GM18502 (cell line): ENCODE results near the gene ADCK1.
"Not testable (repeated sequence)": the region's sequence is repeated elsewhere in the genome, so short reads cannot be mapped to it uniquely, and the experiment has no call there.

Experiments
- ATAC-seq: cut with Tn5 transposase; IDR thresholded peaks from one replicate; pipeline ENCODE4 v1.9.1; 2021; ENCODE audit warnings: mild to moderate bottlenecking; ENCODE audit not compliant: unreplicated experiment, poor library complexity

ADCK1 gene

GRCh38 chr14:77862154-77862786, 62.4 kb downstream of the ADCK1 start:
- peak; percentile 79 for ATAC-seq

- ATAC-seq: no peak
Measured at GRCh38 chr14:77864085-77864484, 64.2 kb downstream of the ADCK1 start.

- no peak for ATAC-seq
Measured at GRCh38 chr14:77864580-77864979, 64.7 kb downstream of the ADCK1 start.

GRCh38 chr14:77865455-77865854, 65.5 kb downstream of the ADCK1 start:
- ATAC-seq: no peak

- ATAC-seq: no peak
Measured at GRCh38 chr14:77866932-77867331, 67.0 kb downstream of the ADCK1 start.

GRCh38 chr14:77867476-77867875, 67.6 kb downstream of the ADCK1 start:
- ATAC-seq: no peak

GRCh38 chr14:77868552-77869285, 68.8 kb downstream of the ADCK1 start:
- ATAC-seq: no peak

GRCh38 chr14:77869340-77869739, 69.4 kb downstream of the ADCK1 start:
- ATAC-seq: no peak

GRCh38 chr14:77870646-77871045, 70.7 kb downstream of the ADCK1 start:
- ATAC-seq: no peak

- no peak for ATAC-seq
Measured at GRCh38 chr14:77872152-77872551, 72.2 kb downstream of the ADCK1 start.

GRCh38 chr14:77872983-77873382, 73.1 kb downstream of the ADCK1 start:
- ATAC-seq: no peak

- ATAC-seq: no peak
Measured at GRCh38 chr14:77878783-77879182, 78.9 kb downstream of the ADCK1 start.

GRCh38 chr14:77880056-77880455, 80.1 kb downstream of the ADCK1 start:
- ATAC-seq: no peak

- no peak for ATAC-seq
Measured at GRCh38 chr14:77882098-77882497, 82.2 kb downstream of the ADCK1 start.

- ATAC-seq: no peak
Measured at GRCh38 chr14:77882636-77883035, 82.7 kb downstream of the ADCK1 start.

- no peak for ATAC-seq
Measured at GRCh38 chr14:77883131-77883846, 83.4 kb downstream of the ADCK1 start.

GRCh38 chr14:77883847-77884238, 83.9 kb downstream of the ADCK1 start:
- no peak for ATAC-seq

- ATAC-seq: no peak
Measured at GRCh38 chr14:77885367-77885766, 85.5 kb downstream of the ADCK1 start.

GRCh38 chr14:77886010-77886409, 86.1 kb downstream of the ADCK1 start:
- ATAC-seq: no peak

- ATAC-seq: not testable (repeated sequence)
Measured at GRCh38 chr14:77888903-77889302, 89.0 kb downstream of the ADCK1 start.

GRCh38 chr14:77889971-77890442, 90.1 kb downstream of the ADCK1 start:
- ATAC-seq: no peak
